Muscle layer of colon (tissue), 2 donors: ENCODE data around the gene EMC9.
A peak's percentile ranks its signal among the peaks of the same experiment; 100 is the strongest.

Source experiments
- H3K27ac ChIP-seq: one replicate; pipeline ENCODE4 v1.7.0; 2013; ENCODE audit warnings: low read depth, mild to moderate bottlenecking, low read length, moderate library complexity
- H3K27me3 ChIP-seq, 2 donors: one replicate each; pipeline ENCODE4 v1.7.0; 2013; ENCODE audit warnings: low read length in 2 of 2, mild to moderate bottlenecking in 2 of 2; ENCODE audit not compliant: insufficient read depth in 2 of 2, control insufficient read depth in 1 of 2
- H3K36me3 ChIP-seq: one replicate; pipeline ENCODE4 v1.7.0; 2013; ENCODE audit warnings: mild to moderate bottlenecking, low read length; ENCODE audit not compliant: insufficient read depth
- H3K4me1 ChIP-seq: one replicate; pipeline ENCODE4 v1.7.0; 2013; ENCODE audit warnings: mild to moderate bottlenecking, low read length; ENCODE audit not compliant: insufficient read depth
- H3K4me3 ChIP-seq, 2 donors: one replicate each; pipeline ENCODE4 v1.7.0; 2013; ENCODE audit warnings: low read length in 2 of 2, low read depth in 1 of 2, mild to moderate bottlenecking in 1 of 2, moderate library complexity in 1 of 2
- H3K9ac ChIP-seq: one replicate; pipeline ENCODE4 v1.7.0; 2013; ENCODE audit warnings: low read length
- H3K9me3 ChIP-seq: one replicate; pipeline ENCODE4 v1.7.0; 2013; ENCODE audit warnings: mild to moderate bottlenecking, low read length
- donor health status: abdominal sarcoma.
- donor health status: Adenocarcinoma of cecum.

Gene EMC9

DNA sequence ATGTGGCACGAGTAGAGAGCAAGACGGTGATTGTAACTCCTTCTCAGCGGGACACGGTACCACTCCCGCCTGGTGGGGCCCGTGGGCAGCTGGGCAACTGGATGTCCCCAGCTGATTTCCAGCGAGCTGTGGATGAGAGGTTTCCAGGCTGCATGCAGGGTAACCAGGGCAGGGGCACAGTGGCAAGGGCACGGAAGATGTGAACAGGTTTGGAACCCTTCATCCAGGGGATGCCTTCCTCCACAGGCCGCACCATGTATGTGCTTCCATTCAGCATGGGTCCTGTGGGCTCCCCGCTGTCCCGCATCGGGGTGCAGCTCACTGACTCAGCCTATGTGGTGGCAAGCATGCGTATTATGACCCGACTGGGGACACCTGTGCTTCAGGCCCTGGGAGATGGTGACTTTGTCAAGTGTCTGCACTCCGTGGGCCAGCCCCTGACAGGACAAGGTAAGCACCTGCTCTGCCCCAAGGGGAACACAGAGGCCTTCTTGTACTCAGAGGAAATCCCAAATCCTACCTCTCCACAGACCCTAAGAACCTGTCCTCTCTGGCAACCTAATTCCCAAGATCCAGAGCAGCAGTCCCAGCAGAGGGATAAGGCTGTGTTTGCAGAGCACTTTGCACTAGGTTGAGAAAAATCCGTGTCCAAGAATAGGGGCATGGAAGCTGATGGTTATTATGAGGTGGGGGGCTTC, 43.0 kb downstream of the EMC9 start:
- Histone ChIP-seq H3K4me1 (peaks cover 18% of the 10 kb centered on the region), H3K27ac (no peak overlapping the region), H3K27me3 (no peaks in the 10 kb centered on the region), H3K9ac (no peak overlapping the region), H3K4me3 (no peak overlapping the region), H3K9me3 (no peaks in the 10 kb centered on the region), H3K36me3 (peaks cover 7% of the 10 kb centered on the region)

DNA sequence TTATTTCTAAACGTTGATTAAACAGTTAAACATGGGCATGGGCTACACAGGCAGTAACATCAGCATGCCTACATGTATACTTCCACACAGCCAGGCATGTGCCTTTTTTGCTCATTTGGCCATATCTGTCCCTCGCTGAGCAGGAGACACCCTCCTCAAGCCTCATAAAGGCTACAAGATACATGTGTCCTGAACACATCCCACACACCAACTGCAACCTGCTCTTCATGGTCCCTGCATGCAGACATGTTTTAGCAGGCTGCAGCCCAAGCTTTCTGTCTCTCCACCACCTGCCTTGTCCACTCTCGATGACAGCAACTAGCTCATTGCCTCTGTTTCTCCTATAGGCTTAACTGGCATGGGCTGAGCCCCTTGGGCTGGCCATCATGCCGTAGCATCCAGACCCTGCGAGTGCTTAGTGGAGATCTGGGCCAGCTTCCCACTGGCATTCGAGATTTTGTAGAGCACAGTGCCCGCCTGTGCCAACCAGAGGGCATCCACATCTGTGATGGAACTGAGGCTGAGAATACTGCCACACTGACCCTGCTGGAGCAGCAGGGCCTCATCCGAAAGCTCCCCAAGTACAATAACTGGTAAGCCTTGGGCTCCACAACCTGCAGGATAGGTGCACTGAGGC, 44.7 kb downstream of the EMC9 start:
- Histone ChIP-seq H3K36me3 (peaks cover 7% of the 10 kb centered on the region), H3K9ac (no peak overlapping the region), H3K9me3 (no peaks in the 10 kb centered on the region), H3K4me3 (no peak overlapping the region), H3K27ac (no peak overlapping the region), H3K27me3 (no peaks in the 10 kb centered on the region), H3K4me1 (peaks cover 20% of the 10 kb centered on the region)

DNA sequence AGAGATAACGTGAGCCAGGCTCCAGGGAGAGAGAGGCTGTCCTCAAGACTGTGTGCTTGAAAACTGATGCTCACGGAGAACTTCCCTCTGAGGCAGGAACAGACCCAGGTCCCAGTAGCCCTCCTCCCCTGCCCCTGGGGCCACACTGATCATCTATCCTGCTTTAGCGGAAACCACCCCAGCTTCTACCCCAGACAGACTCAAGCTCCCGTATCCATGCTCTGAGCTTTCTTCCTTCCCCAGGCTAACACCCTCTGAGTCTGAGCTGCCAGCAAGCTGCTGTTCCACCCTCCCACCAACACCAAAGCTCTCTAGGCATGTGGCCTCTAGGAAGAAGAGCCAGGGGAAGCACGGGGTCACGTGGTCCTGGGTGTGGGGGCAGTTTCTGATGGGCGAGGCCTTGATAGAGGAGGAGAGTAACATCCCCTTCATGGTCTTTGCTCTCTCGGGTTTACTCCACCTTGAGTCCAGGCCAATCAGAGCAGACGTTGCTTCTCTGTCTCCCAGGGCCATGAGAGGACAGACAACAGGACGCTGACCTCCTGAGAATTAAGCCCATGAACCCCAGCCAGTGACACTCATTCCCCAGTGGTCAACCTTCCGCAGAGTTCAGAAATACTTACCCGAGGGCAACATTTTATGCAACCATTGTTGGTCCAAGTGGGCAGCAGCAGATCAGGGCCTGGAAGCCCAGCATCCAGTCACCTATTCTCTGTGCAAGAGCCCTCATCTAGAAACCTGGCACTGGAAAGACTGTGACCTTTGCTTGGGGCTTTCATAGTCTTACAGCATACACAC, 45.9 kb downstream of the EMC9 start:
- Histone ChIP-seq H3K4me1 (peaks cover 20% of the 10 kb centered on the region), H3K36me3 (peaks cover 7% of the 10 kb centered on the region), H3K27me3 (no peaks in the 10 kb centered on the region), H3K4me3 (peak overlapping the region; percentile 57 to 66), H3K27ac (peak overlapping the region; percentile 70), H3K9me3 (no peaks in the 10 kb centered on the region), H3K9ac (peak overlapping the region; percentile 74)

DNA sequence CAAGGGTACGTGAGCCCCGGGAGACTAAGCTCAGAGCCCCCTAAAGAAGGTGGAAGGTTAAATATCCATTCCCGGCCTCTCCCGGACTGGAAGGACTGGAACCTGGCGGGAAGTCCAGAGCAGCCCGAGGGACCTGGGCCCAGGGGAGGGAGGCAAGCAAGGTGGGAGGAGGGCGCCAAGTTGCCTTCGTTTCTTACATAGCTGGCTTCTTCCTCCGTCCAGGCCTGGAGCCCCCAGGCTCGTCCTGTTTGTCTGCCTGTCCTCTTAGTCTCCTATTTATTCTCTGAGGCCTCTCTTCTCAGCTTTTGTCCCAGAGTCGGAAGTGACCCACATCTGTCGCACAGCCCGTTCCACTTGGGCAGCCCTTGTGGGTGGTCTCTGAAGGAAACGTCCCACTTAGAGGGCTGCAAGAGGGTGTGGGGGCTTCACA, 46.5 kb downstream of the EMC9 start:
- Histone ChIP-seq H3K36me3 (peaks cover 7% of the 10 kb centered on the region), H3K9ac (peak overlapping the region; percentile 74), H3K9me3 (no peaks in the 10 kb centered on the region), H3K27ac (peak overlapping the region; percentile 70), H3K4me1 (peaks cover 20% of the 10 kb centered on the region), H3K4me3 (peak overlapping the region; percentile 57 to 66), H3K27me3 (no peaks in the 10 kb centered on the region)

DNA sequence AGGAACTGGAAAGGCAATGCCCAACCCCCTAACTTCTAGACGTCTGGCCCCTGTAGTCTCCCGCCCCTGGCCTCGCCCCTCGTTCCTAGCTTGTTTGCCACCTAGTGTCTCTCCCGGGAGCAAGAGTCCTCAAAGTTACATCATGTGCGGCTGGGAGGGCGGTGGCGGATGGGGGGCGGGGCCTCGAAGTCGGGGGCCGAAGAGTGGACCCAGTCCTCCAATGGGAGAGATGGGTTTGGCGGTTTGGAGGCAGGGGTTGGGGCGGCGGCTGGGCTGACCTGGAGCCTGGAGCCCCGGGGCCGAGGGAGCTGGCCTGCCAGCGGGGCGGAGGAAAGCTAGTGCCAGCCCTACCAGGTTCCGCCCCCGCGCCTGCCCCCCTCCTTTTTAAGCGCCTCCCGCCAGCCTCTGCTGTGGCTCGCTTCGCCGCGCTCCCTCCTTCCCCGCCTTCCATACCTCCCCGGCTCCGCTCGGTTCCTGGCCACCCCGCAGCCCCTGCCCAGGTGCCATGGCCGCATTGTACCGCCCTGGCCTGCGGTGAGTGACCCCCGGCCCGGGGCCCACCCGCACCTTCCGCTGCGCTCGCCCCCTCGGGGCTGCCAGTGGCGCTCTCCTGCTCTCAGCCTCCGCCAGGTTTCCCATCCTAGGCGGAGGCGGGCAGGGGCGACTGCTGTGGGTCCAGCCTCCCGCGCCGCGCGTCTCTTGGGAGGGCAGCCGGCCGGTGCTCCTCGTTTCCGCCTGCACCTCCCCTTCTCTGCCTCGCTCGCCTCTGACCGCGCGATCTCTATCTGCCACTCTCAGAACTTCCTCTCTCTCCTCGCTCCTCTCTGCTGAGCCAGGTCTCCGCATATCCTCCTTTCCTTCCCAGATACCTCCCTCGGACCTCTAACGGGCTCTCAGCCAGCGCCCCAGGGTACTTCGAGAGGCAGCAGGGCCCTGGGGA, 47.2 kb downstream of the EMC9 start, which contains the start of gene PCK2:
TSS of gene PCK2 (plus strand) at position 411 of the 940 bp plus-strand sequence. CDS start at position 506, 95 bp downstream.
- Histone ChIP-seq H3K9ac (peak within 1 kb of the TSS; percentile 74), H3K9me3 (no peaks in the 10 kb centered on the region), H3K36me3 (peaks cover 7% of the 10 kb centered on the region), H3K27ac (peak within 1 kb of the TSS; percentile 70), H3K4me1 (peaks cover 20% of the 10 kb centered on the region), H3K27me3 (no peaks in the 10 kb centered on the region), H3K4me3 (peak within 1 kb of the TSS; percentile 57 to 66)

DNA sequence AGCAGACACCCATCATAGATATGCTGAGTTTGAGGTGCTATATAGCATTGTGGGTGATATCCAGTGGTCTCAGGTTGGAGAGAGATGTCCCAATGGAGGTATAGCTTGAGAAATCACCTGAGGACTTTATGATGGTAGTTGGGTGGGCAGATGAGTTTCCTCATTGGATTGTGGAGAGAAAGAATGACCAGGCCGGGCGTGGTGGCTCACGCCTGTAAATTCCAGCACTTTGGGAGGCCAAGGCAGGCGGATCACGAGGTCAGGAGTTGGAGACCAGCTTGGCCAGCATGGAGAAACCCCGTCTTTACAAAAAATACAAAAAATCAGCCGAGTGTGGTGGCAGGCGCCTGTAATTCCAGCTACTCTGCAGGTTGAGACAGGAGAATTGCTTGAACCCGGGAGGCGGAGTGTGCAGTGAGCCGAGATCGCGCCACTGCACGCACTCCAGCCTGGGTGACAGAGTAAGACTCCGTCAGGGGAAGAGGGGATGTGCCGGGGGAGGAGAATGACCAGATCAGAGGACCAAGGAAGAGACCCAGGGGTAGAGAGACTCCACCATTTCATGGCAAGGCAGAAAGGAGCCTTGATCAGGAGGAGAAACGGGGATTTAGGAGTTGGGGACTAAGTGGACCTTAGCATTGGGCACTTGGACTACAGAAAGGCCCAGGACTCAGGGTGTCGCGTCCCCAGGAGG, 48.0 kb downstream of the EMC9 start:
- peak overlapping the region; percentile 57 to 66 for H3K4me3 ChIP-seq

DNA sequence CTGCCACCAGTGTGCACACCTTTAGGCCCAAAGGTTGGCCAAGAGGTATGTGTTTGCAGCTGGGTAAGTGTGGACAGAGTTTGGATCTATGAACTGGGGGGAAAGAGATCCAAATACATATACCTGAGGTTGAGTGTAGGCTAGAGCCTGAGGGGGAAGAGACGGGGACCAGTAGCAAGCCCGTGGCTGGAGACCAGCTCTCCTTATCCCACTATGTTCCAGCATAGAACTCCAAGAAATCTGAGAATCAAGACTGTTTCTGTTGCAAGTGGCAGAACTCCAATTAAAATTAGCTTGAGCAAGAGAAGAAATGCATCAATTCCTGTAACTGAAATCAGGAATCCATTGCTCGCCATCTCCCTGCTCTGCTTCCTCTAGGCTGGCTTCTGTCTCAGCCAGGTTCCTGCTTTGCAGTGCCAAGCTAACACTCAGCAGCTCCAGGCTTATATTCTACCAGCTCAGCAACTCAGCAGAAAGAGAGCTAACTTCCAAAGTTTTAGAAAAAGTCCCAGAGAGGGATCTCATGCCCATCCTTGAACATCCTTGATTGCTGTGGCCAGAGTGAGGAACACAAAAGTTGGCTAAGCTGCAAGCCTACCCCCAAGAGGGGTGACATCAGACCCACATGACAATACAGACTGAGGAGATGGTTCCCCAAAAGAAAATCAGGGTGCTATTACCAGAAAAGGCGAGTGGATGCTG, 48.7 kb downstream of the EMC9 start:
- Histone ChIP-seq H3K9me3 (no peaks in the 10 kb centered on the region), H3K27ac (no peak overlapping the region), H3K36me3 (no peaks in the 10 kb centered on the region), H3K4me3 (no peak overlapping the region), H3K4me1 (peaks cover 20% of the 10 kb centered on the region), H3K27me3 (no peaks in the 10 kb centered on the region), H3K9ac (no peak overlapping the region)

More for the DNA sequence above, 48.0 kb downstream of the EMC9 start:
- Histone ChIP-seq H3K36me3 (peaks cover 1% of the 10 kb centered on the region), H3K9me3 (no peaks in the 10 kb centered on the region), H3K9ac (no peak overlapping the region), H3K4me1 (peaks cover 20% of the 10 kb centered on the region), H3K27me3 (no peaks in the 10 kb centered on the region), H3K27ac (peak overlapping the region; percentile 47)

DNA sequence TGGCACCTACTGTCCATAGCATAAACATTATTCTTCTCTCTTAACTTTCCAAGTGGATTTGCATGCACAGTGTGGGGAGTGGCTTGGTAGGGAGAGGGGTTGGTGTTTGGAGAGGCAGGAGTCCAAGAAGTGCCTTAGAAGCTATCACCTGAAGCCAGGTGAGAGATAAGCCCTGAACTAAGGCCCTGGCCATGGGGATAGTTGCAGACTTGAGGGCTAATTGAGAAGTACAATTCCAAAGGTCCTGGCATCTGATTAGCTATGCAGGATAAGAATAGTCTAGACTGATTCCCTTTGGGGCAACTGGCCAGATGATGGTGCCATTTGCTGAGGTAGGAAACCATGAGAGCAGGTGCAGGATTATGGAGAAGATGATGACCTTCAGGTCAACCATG, 49.3 kb downstream of the EMC9 start:
- Histone ChIP-seq H3K9me3 (no peaks in the 10 kb centered on the region), H3K27ac (no peak overlapping the region)

DNA sequence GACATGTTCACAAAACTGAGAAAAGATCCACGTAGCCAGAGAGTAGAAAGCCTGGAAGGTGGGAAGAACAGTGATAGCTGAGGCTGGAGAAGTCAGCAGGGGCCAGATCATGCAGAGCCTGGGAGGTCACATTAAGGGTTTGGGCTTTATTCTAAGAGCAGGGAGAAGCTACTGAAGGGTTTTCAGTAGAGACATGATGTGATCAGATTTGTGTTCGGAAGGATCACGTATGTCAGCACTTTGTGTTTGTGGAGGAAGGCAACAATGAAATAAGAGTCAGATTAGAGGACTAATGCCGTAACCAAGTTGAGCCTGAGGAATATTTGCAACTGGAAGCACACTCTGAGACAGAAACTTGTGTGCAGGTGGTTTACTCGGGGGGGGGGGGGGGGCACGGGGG, 51.5 kb downstream of the EMC9 start:
- no peaks in the 10 kb centered on the region for H3K27me3 ChIP-seq
- H3K9me3 ChIP-seq: no peaks in the 10 kb centered on the region
- H3K4me3 ChIP-seq: no peak overlapping the region
- H3K9ac ChIP-seq: no peak overlapping the region
- H3K27ac ChIP-seq: no peak overlapping the region
- peaks cover 10% of the 10 kb centered on the region for H3K4me1 ChIP-seq
- no peaks in the 10 kb centered on the region for H3K36me3 ChIP-seq

More for the DNA sequence above, 49.3 kb downstream of the EMC9 start:
- Histone ChIP-seq H3K4me1 (peaks cover 20% of the 10 kb centered on the region), H3K9ac (no peak overlapping the region), H3K4me3 (no peak overlapping the region), H3K27me3 (no peaks in the 10 kb centered on the region), H3K36me3 (no peaks in the 10 kb centered on the region)
